GM23248 (cell line): ENCODE results near the gene ADGRV1.
"Not testable (repeated sequence)": the region's sequence is repeated elsewhere in the genome, so short reads cannot be mapped to it uniquely, and the experiment has no call there.

ENCODE experiments used
- EZH2 ChIP-seq: fragments of 200-600 bp; sonication (generic); IDR thresholded peaks from 2 replicates; pipeline ENCODE4 v1.6.1; 2018; ENCODE audit warnings: antibody characterized with exemption, mild to moderate bottlenecking; ENCODE audit not compliant: insufficient read depth, poor library complexity, severe bottlenecking
- EZH2phosphoT487 ChIP-seq: fragments of 200-600 bp; sonication (generic); IDR thresholded peaks from 2 replicates; pipeline ENCODE4 v1.6.1; 2018; ENCODE audit warnings: antibody characterized with exemption, moderate library complexity, mild to moderate bottlenecking, low read depth; ENCODE audit not compliant: insufficient read depth

DNA sequence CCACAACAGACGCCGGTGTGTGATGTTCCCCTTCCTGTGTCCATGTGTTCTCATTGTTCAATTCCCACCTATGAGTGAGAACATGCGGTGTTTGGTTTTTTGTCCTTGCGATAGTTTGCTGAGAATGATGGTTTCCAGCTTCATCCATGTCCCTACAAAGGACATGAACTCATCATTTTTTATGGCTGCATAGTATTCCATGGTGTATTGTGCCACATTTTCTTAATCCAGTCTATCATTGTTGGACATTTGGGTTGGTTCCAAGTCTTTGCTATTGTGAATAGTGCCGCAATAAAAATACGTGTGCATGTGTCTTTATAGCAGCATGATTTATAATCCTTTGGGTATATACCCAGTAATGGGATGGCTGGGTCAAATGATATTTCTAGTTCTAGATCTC is 61.2 kb downstream of the ADGRV1 start:
- not testable (repeated sequence) for TF ChIP-seq EZH2, EZH2phosphoT487
